ENCODE data around the gene RPLP2. TPM values are rescaled to one million over a fixed set of nuclear protein-coding genes. Genes with fewer than 3 reads are reported as not detected.

The RPLP2 gene
- total RNA-seq, 4 donors from 2014 or later = 314 to 600 (median 440) TPM

- intact Hi-C loops (cut with DNase I; ENCODE audit: low total_unique reads) (no loop called here), in situ Hi-C loops (cut with MboI; ENCODE audit: low sequenced_read_pairs in 4 of 4) (no loop called here)
- Histone ChIP-seq H3K4me1 (peaks cover 5% of the 10 kb centered on the region in 2 donors), H3K27me3 (peaks cover 4 to 6% (median 5%) of the 10 kb centered on the region in 3 donors), H3K36me3 (no peaks in the 10 kb centered on the region), H3K4me3 (no peak overlapping the region), H3K27ac (no peak overlapping the region), H3K9me3 (no peaks in the 10 kb centered on the region)
- DNase-seq (no peak), ATAC-seq (no peak)
- TF ChIP-seq POLR2A (IDR thresholded peaks at IDR 0.05) (no peak), CTCF (IDR thresholded peaks at IDR 0.05 in 4 of 5, conservative IDR thresholded peaks at IDR 0.05 in 1 of 5) (no peak)
Observed at GRCh38 chr11:853682-854448, 44.1 kb downstream of the RPLP2 start.

- H3K9me3 ChIP-seq = no peaks in the 10 kb centered on the region
- TF ChIP-seq POLR2A (IDR thresholded peaks at IDR 0.05) (no peak), CTCF (IDR thresholded peaks at IDR 0.05 in 4 of 5, conservative IDR thresholded peaks at IDR 0.05 in 1 of 5) (no peak)
- H3K36me3 ChIP-seq = no peaks in the 10 kb centered on the region
- peaks cover 0 to 3% of the 10 kb centered on the region in 2 donors for H3K4me1 ChIP-seq
- ATAC-seq = no peak
- in situ Hi-C loops (cut with MboI; ENCODE audit: low sequenced_read_pairs in 4 of 4) = no loop called here
- no peak overlapping the region for H3K27ac ChIP-seq
- intact Hi-C loops (cut with DNase I; ENCODE audit: low total_unique reads) = no loop called here
- H3K27me3 ChIP-seq = no peaks in the 10 kb centered on the region
- DNase-seq = no peak
- H3K4me3 ChIP-seq = no peak overlapping the region
Observed at GRCh38 chr11:854601-855329, 45.0 kb downstream of the RPLP2 start.

- intact Hi-C loops (cut with DNase I; ENCODE audit: low total_unique reads) (no loop called here), in situ Hi-C loops (cut with MboI; ENCODE audit: low sequenced_read_pairs in 4 of 4) (no loop called here)
- Histone ChIP-seq H3K27ac (no peak overlapping the region), H3K9me3 (no peaks in the 10 kb centered on the region), H3K36me3 (no peaks in the 10 kb centered on the region), H3K4me1 (peaks cover 0 to 5% of the 10 kb centered on the region in 2 donors), H3K27me3 (no peaks in the 10 kb centered on the region), H3K4me3 (no peak overlapping the region)
- ATAC-seq = no peak
- TF ChIP-seq CTCF (IDR thresholded peaks at IDR 0.05 in 4 of 5, conservative IDR thresholded peaks at IDR 0.05 in 1 of 5) (no peak), POLR2A (IDR thresholded peaks at IDR 0.05) (no peak)
- no peak for DNase-seq
Observed at GRCh38 chr11:855330-855674, 45.5 kb downstream of the RPLP2 start.

- peaks cover 0 to 5% of the 10 kb centered on the region in 2 donors for H3K4me1 ChIP-seq
- no peak overlapping the region for H3K4me3 ChIP-seq
- ATAC-seq = no peak
- no peak overlapping the region for H3K27ac ChIP-seq
- intact Hi-C loops (cut with DNase I; ENCODE audit: low total_unique reads) = no loop called here
- no peaks in the 10 kb centered on the region for H3K27me3 ChIP-seq
- in situ Hi-C loops (cut with MboI; ENCODE audit: low sequenced_read_pairs in 4 of 4) = no loop called here
- H3K36me3 ChIP-seq = no peaks in the 10 kb centered on the region
- no peaks in the 10 kb centered on the region for H3K9me3 ChIP-seq
- TF ChIP-seq POLR2A (IDR thresholded peaks at IDR 0.05) (no peak), CTCF (IDR thresholded peaks at IDR 0.05 in 4 of 5, conservative IDR thresholded peaks at IDR 0.05 in 1 of 5) (no peak)
- DNase-seq = no peak
Observed at GRCh38 chr11:855796-856195, 46.0 kb downstream of the RPLP2 start.
